ENCODE results near the gene CRADD.
"Not testable (repeated sequence)": the region's sequence is repeated elsewhere in the genome, so short reads cannot be mapped to it uniquely, and the experiment has no call there.

CRADD gene

GRCh38 chr12:93788853-93789252 lies 111.7 kb downstream of the CRADD start:
- DNase-seq: no peak

DNA sequence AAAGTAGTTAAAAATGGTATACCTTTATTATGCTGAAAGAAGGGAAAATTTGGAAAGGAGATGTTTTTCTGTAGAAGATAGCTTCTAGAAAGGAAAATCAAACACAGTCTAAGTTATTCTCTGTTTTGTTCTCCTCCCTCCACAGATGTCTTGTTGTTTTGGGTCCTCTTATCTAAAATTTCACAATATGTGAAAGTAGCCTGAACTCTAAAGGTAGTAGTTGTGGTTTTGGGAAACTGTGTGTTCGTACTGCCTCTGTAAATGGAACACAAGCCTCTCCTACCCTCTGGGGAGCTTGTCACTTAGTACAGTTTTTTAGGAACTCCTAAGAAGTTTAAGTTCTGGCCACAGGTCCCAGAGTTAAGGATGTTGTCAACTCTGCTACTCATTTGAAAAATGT lies 112.6 kb downstream of the CRADD start:
- no peak for DNase-seq

DNA sequence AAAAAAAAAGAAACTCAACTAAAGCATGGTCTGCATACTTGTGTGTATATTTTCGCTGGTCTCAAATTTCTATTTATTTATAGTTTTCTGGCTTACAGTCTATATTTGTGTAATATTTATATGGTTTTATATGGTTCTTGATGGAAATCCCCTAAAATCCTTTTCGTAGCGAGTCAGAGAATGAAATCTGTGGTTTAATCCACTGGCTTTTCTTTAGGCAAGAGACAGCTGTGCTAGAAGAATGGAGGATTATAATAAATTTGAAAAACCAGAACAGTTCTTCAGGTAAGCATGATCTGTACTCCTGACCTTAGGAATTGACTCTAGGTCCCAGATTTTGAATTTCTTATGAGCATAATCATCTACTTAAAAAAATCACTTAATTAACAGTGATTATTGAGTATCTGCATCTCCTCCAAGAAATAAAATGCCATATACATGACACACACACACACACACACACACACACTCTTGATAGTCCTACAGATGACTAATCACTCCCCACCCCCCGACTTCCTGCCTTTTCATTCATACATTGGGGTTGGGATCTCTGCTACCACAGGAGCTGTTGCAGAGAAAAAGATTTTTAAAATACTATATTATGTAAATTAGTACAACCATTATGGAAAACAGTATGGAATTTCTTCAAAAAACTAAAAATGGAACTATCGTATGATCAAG lies 113.4 kb downstream of the CRADD start:
- no peak for DNase-seq

DNA sequence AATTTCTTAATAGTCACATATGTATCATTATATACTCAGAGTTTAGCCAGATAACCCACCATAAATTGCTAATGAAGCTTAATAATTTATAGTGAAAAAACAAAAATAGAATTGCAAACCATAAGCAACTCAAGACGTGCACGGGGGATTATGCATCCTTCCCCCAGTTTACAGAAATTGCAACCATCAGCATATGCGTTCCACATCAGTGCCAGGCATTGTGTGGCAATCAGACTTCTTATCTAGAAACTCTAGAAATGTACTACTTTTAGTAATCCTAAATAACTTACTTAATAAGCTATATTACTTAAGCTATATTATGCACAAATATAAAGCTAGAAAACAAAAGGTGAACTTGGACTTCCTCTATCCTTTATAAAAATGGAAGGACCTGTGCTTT lies 115.8 kb downstream of the CRADD start:
- DNase-seq: no peak

DNA sequence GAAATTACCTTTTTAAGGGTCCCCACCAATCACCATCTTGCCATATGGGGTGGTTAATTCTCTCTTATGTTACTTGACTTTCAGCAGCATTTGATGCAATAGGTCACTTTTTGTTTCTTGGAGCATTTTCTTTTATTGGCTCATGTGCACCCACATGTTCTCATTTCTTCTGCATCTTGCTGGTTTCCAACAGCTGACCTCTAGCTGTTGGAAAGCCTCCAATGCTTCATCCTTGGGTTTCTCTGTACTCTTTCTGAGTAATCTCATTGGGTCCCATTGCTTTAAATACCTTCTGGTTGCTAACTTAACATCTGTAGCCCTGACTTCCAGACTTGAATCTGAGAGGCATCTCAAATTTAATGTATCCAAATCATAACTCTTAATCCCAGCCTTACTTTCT lies 116.8 kb downstream of the CRADD start:
- no peak for DNase-seq

DNA sequence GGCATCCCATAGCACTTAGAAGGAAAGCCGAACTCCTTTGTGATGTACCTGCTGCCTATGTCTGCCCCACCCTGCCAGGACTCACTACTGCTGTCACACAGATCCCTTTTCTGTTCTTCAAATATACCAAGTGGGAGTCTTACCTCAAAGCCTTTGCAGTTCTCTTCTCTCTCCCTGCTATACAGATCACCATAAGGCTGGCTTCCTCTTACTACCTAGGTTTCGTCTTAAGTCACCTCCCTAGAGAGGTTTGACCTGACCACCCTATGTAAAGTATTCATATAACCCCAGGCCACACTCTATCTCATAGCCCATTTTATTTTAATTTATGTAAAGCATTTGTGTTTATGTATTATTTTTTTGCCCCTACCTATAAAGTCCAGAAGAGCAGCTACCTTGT lies 117.6 kb downstream of the CRADD start:
- DNase-seq: no peak

GRCh38 chr12:93795352-93795751 lies 118.2 kb downstream of the CRADD start:
- no peak for DNase-seq

- DNase-seq: no peak
These were observed 119.6 kb downstream of the CRADD start for GRCh38 chr12:93796729-93797128.

GRCh38 chr12:93798279-93799151 lies 121.3 kb downstream of the CRADD start:
- DNase-seq: no peak

DNA sequence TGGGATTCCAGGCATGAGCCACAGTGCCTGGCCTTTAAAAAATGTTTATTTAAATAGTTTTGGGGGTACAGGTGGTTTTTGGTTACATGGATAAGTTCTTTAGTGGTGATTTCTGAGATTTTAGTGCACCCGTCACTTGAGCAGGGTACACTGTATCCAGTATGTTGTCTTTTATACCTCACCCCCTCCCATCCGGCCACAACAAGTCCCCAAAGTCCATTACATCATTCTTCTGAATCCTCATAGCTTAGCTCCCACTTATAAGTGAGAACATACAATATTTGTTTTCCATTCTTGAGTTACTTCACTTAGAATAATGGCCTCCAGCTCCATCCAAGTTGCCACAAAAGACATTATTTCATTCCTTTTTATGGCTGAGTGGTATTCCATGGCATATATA lies 124.5 kb downstream of the CRADD start:
- DNase-seq: not testable (repeated sequence)

DNA sequence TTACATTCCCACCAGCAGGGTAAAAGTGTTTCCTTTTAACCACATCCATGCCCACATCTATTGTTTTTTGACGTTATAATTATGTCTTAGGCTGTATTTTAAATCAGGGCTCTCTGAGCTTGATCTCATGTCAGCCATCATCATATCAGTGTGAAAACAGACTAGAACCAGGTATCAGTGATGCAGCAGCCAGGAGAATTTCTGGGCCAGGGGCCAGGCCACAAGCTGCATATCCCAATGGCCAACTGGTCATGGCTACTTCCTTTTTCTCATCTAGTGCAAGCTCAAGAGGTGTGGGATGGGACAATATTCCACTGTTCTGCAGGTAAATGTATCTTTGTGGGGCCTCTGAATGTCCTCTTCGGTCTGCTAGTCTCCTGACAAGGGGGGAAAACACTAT lies 125.1 kb downstream of the CRADD start:
- DNase-seq: no peak

- no peak for DNase-seq
These were observed 125.7 kb downstream of the CRADD start for GRCh38 chr12:93802698-93803423.

- peak; percentile 75 for DNase-seq
These were observed 126.2 kb downstream of the CRADD start for GRCh38 chr12:93803424-93803807.

GRCh38 chr12:93804392-93805179 lies 127.4 kb downstream of the CRADD start:
- peak; percentile 88 for DNase-seq

GRCh38 chr12:93805736-93806141 lies 128.6 kb downstream of the CRADD start:
- no peak for DNase-seq

GRCh38 chr12:93807354-93807753 lies 130.2 kb downstream of the CRADD start:
- DNase-seq: no peak

DNA sequence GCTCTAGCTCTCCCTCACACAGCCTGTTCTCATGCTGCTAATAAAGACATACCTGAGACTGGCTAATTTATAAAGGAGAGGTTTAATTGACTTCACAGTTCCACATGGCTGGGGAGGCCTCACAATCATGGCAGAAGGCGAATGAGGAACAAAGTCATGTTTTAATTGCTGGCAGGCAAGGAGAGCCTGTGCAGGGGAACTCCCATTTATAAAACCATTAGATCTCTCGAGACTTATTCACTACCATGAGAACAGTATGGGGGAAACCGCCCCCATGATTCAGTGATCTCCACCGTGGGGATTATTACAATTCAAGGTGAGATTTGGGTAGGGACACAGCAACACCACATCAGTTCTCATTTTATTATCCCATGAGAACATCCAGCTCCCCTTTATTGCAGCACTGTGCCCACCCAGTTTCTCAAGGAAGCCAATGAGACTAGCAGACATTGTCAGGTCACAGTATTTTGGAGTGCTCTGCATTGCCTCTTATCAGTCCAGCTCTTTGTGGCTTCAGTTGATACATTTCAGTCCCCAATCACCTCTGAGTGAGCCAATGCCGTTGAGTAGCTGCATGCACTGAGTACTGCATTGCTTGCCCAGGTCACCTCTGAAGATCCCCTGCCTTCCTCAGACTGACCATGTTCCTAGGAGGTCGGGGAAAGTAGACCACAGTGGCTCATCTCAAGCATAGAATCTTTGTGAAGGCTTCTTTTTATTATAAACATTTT lies 131.2 kb downstream of the CRADD start:
- no peak for DNase-seq

- DNase-seq: no peak
These were observed 135.5 kb downstream of the CRADD start for GRCh38 chr12:93812626-93813025.

GRCh38 chr12:93813186-93813585 lies 136.0 kb downstream of the CRADD start:
- no peak for DNase-seq

GRCh38 chr12:93813972-93814821 lies 137.0 kb downstream of the CRADD start:
- DNase-seq: no peak

DNA sequence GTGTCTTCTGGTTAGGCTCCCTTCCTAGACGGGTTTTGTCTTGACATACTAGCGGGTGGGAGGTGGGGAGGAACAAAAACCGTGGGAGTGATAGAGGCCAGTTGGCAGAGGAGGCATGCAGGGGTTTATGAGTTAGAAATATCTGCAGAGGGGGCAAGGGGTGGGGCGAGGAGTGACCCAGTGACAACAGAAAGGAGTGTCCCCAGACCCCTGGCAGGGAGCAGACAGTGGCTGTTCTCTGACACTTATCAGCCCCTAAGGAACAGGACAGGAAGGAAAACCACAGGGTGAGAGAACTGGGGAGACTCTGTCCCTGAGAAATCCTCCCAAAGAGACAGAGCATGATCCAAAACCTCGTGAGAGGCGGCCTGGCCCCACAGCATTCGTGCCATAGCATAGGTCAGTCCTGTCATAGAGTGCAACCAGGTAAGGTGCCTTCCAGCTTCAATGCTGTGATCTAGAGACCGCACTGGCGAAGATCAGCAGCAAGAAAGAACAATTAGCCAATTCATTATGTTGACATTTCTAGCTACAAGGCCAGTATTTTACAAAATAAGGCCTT lies 141.4 kb downstream of the CRADD start:
- no peak for DNase-seq

Measured in T1000 (cell line).